Right ventricle myocardium inferior (tissue), 1 donor: Measurements from ENCODE around the gene PPP1R12C. TPM values are rescaled to one million over a fixed set of nuclear protein-coding genes. Genes with fewer than 3 reads are reported as not detected.

Experiments used
- ATAC-seq: fragments of 200-7000 bp; cut with Tn5 transposase; one replicate; pipeline ENCODE4 v1.9.1; 2020; ENCODE audit warnings: mild to moderate bottlenecking, moderate library complexity
- DNase-seq: peaks from one replicate; pipeline ENCODE4 v3.0.0; 2021; ENCODE audit errors: missing footprints
- intact Hi-C: fragments of 100-400 bp; cut with DNase I; formaldehyde crosslinking; loops from one replicate; pipeline ENCODE4 v1.11.0; 2022
- total RNA-seq: library from RNA; stranded (reverse); fragmentation: NEBNext Ultra II Directional; extraction: Animal tissue kit (Norgen Biotek cat#: 25700); gene quantifications from one replicate; pipeline ENCODE4 v1.2.1, GENCODE V29; 2021
- donor health status: DM: no; HTN: yes; CAD: no; lungs with severe emphysema.

Gene PPP1R12C
- total RNA-seq, 1 donor from 2014 or later = 140 TPM

- intact Hi-C loops = no loop called here
- no peak for ATAC-seq
- DNase-seq = no peak
Measured at GRCh38 chr19:55084416-55084815, 33.0 kb downstream of the PPP1R12C start.

GRCh38 chr19:55083004-55083850 is 34.2 kb downstream of the PPP1R12C start:
- ATAC-seq = no peak
- DNase-seq = no peak
- intact Hi-C loops = no loop called here

- intact Hi-C loops = no loop called here
- no peak for DNase-seq
- ATAC-seq = no peak
Measured at GRCh38 chr19:55082020-55082851, 35.2 kb downstream of the PPP1R12C start.

- DNase-seq (no peak), ATAC-seq (peak; percentile 1)
- intact Hi-C loops = no loop called here
Measured at GRCh38 chr19:55081770-55082019, 35.7 kb downstream of the PPP1R12C start.

- ATAC-seq = peak; percentile 66
- intact Hi-C loops = no loop called here
Measured at GRCh38 chr19:55080968-55081769, 36.3 kb downstream of the PPP1R12C start.

GRCh38 chr19:55080121-55080967 is 37.1 kb downstream of the PPP1R12C start:
- DNase-seq = peak; percentile 81
- intact Hi-C loops = no loop called here

More at GRCh38 chr19:55080968-55081769, 36.3 kb downstream of the PPP1R12C start:
- peak; percentile 79 for DNase-seq

GRCh38 chr19:55079400-55080038 is 37.9 kb downstream of the PPP1R12C start:
- ATAC-seq (no peak), DNase-seq (no peak)
- intact Hi-C loops = no loop called here

More at GRCh38 chr19:55080121-55080967, 37.1 kb downstream of the PPP1R12C start:
- peak; percentile 61 for ATAC-seq

GRCh38 chr19:55078996-55079395 is 38.4 kb downstream of the PPP1R12C start:
- ATAC-seq = no peak
- intact Hi-C loops = no loop called here
- DNase-seq = no peak

- ATAC-seq = no peak
- intact Hi-C loops = no loop called here
- no peak for DNase-seq
Measured at GRCh38 chr19:55077106-55077505, 40.3 kb downstream of the PPP1R12C start.

GRCh38 chr19:55076321-55076720 is 41.1 kb downstream of the PPP1R12C start:
- intact Hi-C loops = no loop called here
- no peak for ATAC-seq
- no peak for DNase-seq

- intact Hi-C loops = no loop called here
- ATAC-seq = no peak
- no peak for DNase-seq
Measured at GRCh38 chr19:55075371-55075998, 42.0 kb downstream of the PPP1R12C start, which contains the start of gene EPS8L1. TSS of gene EPS8L1 (plus strand) at chr19:55075869. CDS start at chr19:55076445, 576 bp downstream.

- DNase-seq (no peak), ATAC-seq (no peak)
- intact Hi-C loops = no loop called here
Measured at GRCh38 chr19:55071913-55072312, 45.5 kb downstream of the PPP1R12C start.

GRCh38 chr19:55071129-55071502 is 46.3 kb downstream of the PPP1R12C start:
- no peak for ATAC-seq
- intact Hi-C loops = no loop called here
- DNase-seq = no peak

GRCh38 chr19:55070466-55071128 is 46.8 kb downstream of the PPP1R12C start:
- intact Hi-C loops = no loop called here
- no peak for DNase-seq
- no peak for ATAC-seq

GRCh38 chr19:55069865-55070197 is 47.6 kb downstream of the PPP1R12C start:
- intact Hi-C loops = no loop called here
- ATAC-seq = no peak

GRCh38 chr19:55068950-55069864 is 48.2 kb downstream of the PPP1R12C start:
- ATAC-seq = peak; percentile 45
- no peak for DNase-seq
- intact Hi-C loops = no loop called here

More at GRCh38 chr19:55069865-55070197, 47.6 kb downstream of the PPP1R12C start:
- DNase-seq = no peak
